ENCODE results near the gene SEC23B.
"Not testable (repeated sequence)": the region's sequence is repeated elsewhere in the genome, so short reads cannot be mapped to it uniquely, and the experiment has no call there.

The SEC23B gene

GRCh38 chr20:18507218-18508191 lies at the start of gene SEC23B:
TSS of gene SEC23B (plus strand) at chr20:18507940. CDS start at chr20:18510836, 2,896 bp downstream.
- peak; percentile 99 for DNase-seq

GRCh38 chr20:18465536-18466200 lies 42.1 kb upstream of the SEC23B start:
- no peak for DNase-seq

DNA sequence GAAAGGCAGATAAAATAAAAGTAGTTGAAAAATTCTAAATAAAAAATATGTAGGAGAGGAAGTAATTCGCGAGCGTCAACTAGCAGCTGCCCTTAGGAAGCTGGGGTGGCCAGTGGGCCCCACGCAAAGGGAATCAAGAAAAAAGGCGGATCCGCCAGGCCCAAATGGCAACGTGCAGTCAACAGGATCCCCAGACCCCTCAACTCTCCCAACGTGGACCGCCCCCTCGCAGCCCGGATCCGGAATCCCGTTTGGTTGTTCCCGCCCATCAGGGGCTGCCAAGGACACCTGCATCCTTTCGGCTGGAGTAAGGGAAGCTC lies 41.2 kb upstream of the SEC23B start:
- DNase-seq: no peak

DNA sequence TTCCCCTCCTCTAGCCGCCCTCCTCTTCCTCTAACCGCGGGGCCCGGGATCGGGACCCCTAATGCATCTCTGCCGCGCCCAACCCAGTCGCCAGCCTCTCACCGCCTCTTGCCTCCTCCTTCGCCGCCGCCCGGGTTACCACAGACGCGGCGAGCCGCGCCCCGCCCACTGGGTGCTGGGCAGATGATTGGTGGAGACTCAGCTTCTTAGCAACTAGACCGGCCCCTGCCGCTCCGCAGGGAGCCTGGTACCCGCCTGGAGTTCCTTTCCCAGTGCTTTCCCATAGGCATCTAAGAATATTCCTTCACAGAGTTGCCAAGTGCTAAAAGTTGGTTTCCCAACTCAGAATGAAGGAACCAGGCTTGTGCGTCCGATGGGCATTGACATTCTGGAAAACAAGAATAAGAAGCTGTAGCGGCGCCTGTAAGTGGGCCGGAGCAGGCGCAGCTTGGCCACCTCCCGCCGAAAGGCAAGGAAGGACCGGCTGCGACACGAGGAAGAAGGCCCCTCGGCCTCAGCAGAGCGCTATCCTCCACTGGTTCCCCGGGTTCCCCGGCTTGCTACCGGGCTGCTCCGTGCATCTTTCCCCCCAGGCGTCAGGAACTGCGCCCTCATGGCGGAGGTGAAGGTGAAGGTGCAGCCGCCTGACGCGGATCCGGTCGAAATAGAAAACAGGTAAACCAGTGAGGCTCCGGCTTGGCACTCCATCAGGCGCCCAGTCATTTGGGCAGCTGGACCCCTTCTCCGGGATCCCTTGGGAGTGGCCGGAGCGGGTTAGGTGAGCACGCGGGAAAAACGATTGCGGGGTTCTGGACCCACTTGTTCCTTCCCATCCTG lies 40.6 kb upstream of the SEC23B start, which contains the start of the genes DZANK1 and POLR3F:
Gene DZANK1, minus strand, starts transcription at position 137 of the 837 bp plus-strand sequence. CDS start 1,672 bp downstream, outside the sequence.
Gene POLR3F, plus strand, starts transcription at position 497 of the 837 bp plus-strand sequence. Its CDS starts 117 bp downstream, at position 614.
- peak; percentile 99 for DNase-seq

GRCh38 chr20:18477218-18477617 lies 30.5 kb upstream of the SEC23B start:
- DNase-seq: no peak

- no peak for DNase-seq
Observed at GRCh38 chr20:18477821-18478220, 29.9 kb upstream of the SEC23B start.

DNA sequence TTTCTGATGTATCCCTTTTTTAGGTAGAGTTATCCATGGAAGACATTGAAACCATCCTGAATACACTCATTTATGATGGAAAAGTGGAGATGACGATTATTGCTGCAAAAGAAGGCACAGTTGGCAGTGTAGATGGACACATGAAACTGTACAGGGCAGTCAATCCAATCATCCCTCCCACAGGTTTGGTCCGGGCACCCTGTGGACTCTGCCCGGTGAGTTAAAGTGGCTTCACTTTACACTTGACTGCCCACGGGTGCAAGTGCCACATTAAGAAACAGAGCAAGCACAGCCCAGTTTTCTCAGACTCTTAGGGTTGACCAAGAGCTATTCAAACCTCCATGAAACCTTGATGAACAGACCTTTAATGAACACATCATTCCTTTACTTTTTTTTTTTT lies 26.1 kb upstream of the SEC23B start:
- DNase-seq: no peak

DNA sequence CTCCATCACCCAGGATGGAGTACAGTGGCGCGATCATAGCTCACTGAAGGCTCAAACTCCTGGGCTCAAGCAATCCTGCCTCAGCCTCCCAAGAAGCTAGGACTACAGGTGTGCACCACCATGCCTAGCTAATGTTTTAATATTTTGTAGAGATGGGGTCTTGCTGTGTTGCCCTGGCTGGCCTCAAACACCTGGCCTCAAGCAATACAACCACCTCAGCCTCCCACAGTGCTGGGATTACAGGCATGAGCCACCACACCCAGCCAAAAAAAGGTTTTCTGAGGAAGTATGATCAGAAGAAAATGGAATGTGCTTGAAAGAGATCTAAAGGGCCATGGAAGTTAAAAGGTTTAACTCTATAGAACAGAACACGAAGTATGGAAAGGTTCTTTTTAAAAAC lies 19.4 kb upstream of the SEC23B start:
- DNase-seq: no peak

GRCh38 chr20:18496042-18496441 lies 11.7 kb upstream of the SEC23B start:
- DNase-seq: peak; percentile 57

DNA sequence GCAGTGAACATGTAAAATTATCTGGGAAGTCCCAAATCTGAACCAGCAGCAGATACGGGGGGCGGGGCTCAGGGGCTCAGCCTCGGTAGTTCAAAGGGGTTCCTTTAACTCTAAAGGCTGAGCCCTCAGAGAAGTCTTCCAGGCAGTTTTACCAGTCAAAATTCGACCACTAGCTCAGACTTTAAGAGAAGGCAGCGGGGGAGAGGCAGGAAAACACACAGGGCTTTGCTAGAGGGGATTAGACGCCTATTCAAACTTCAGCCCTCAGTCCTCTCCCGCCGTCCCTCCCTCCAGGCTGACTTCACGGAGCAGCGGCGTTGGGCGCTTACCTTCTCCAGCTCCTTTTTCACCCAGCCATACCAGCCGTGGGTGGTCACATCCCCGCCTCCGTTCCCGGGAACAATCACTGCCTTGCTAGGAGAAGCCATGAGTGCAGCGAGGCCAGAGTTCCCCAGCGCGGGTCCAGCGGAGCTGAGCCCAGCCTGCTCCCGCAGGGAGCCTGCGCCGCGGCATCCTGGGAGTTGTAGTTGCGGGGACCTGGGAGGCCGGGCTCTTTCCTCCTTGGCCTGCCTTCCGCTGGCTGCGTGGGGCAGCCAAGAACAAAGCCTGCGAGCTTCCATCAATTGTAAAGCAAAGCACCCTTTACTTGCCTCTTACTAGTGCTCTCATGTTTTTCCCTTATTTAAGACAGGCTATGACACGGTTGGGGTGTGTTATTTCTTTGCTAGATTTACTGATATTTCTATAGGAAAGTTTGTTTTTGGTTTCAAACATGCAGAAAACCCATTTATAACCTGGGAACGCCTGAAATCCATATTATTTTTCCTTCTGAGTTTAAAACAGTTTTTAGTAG lies 10.8 kb upstream of the SEC23B start, which contains the start of gene RBBP9:
Gene RBBP9, minus strand, starts transcription at position 486 of the 853 bp plus-strand sequence. Its CDS starts 58 bp downstream, at position 428.
- DNase-seq: peak; percentile 95

DNA sequence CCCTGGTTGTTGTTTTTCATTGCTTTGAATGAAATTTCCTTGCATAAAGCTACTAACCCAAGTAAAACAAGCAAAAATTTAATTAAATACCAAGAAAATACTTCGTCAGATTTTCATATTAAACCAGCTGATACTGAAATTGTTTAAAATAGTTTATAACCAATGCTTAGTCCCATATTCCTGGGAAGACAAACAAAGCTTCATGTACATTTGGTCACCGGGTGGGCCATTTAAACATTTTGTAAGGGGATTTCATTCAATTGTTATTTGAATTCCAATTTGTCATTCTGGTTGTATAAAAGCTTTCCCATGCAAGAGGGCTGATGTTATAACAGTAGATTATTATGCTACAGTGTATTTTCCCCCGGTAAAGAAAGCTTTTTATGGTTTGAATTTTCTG lies 10.1 kb upstream of the SEC23B start:
- no peak for DNase-seq

DNA sequence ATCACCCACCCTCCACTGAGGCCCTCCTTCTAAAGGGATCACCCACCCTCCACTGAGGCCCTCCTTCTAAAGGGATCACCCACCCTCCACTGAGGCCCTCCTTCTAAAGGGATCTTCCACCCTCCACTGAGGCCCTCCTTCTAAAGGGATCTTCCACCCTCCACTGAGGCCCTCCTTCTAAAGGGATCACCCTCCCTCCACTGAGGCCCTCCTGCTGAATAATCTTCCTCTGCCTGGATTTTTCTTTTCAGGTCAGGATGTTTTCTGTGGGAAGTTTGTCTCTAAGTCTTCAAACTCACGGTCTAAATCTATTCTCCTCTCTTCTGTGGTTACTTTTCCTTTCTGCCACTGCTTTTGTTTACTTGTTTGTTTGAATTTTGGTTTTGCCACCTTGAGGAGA lies 6.1 kb upstream of the SEC23B start:
- DNase-seq: not testable (repeated sequence)

- DNase-seq: peak; percentile 82
Observed at GRCh38 chr20:18504479-18505060, 3.2 kb upstream of the SEC23B start.

DNA sequence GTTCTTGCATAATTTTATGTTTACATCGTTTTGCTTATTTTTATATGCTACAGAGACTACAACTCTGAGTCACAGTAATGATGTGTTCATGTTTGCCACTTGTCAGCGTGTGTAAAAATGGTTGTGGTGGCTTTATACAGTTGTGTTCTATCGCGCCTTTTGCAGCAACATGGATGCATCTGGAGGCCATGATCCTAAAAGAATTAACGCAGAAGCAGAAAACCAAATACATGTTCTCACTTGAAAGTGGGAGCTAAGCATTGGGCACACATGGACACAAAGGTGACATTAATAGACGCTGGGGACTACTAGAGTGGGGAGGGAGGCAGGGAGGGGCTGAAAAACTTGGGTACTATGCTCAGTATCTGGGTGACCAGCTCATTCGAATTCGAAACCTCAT lies 996 bp upstream of the SEC23B start:
- DNase-seq: peak; percentile 50

- DNase-seq: no peak
Observed at GRCh38 chr20:18511571-18511970, 3.8 kb downstream of the SEC23B start.

GRCh38 chr20:18513208-18513607 lies 5.5 kb downstream of the SEC23B start:
- no peak for DNase-seq

GRCh38 chr20:18514127-18514526 lies 6.4 kb downstream of the SEC23B start:
- no peak for DNase-seq

- DNase-seq: no peak
Observed at GRCh38 chr20:18515973-18516372, 8.2 kb downstream of the SEC23B start.

- not testable (repeated sequence) for DNase-seq
Observed at GRCh38 chr20:18522066-18522465, 14.3 kb downstream of the SEC23B start.

- DNase-seq: no peak
Observed at GRCh38 chr20:18523066-18523465, 15.3 kb downstream of the SEC23B start.

- DNase-seq: no peak
Observed at GRCh38 chr20:18524646-18525045, 16.9 kb downstream of the SEC23B start.

Measured in NCI-H69 (cell line).